Osteocyte (in vitro differentiated cells): ENCODE results near the gene ARFGAP1. TPM values are rescaled to one million over a fixed set of nuclear protein-coding genes. Genes with fewer than 3 reads are reported as not detected.

ENCODE experiments used
- DNase-seq: peaks from one replicate; pipeline ENCODE4 v3.0.0; 2021; ENCODE audit warnings: mixed read lengths; ENCODE audit not compliant: unreplicated experiment; ENCODE audit errors: extremely low spot score
- H3K27ac Mint-ChIP-seq: one replicate; pipeline ENCODE4 v1.8.0; 2021; ENCODE audit warnings: mild to moderate bottlenecking, mixed read lengths; ENCODE audit not compliant: unreplicated experiment
- H3K27me3 Mint-ChIP-seq: one replicate; pipeline ENCODE4 v1.8.0; 2021; ENCODE audit warnings: mixed read lengths; ENCODE audit not compliant: unreplicated experiment
- H3K36me3 Mint-ChIP-seq: one replicate; pipeline ENCODE4 v1.8.0; 2021; ENCODE audit warnings: mixed read lengths; ENCODE audit not compliant: unreplicated experiment
- H3K4me1 Mint-ChIP-seq: one replicate; pipeline ENCODE4 v1.8.0; 2021; ENCODE audit warnings: mixed read lengths; ENCODE audit not compliant: unreplicated experiment
- H3K4me3 Mint-ChIP-seq: one replicate; pipeline ENCODE4 v1.8.0; 2021; ENCODE audit warnings: mild to moderate bottlenecking, moderate library complexity, mixed read lengths; ENCODE audit not compliant: unreplicated experiment
- H3K9me3 Mint-ChIP-seq: one replicate; pipeline ENCODE4 v1.8.0; 2021; ENCODE audit warnings: mixed read lengths; ENCODE audit not compliant: unreplicated experiment
- total RNA-seq: library from RNA; stranded (reverse); gene quantifications from 2 replicates; pipeline ENCODE4 v1.2.1, GENCODE V29; 2021
- TF ChIP-seq, protein P1 (sequence below): fragments of 200-600 bp; sonication (generic); IDR thresholded peaks from 2 replicates; pipeline ENCODE4 v1.5.0; 2021; ENCODE audit warnings: antibody characterized with exemption, mild to moderate bottlenecking, moderate library complexity

ARFGAP1 gene
- total RNA-seq, 1 donor from 2014 or later = 119 TPM

DNA sequence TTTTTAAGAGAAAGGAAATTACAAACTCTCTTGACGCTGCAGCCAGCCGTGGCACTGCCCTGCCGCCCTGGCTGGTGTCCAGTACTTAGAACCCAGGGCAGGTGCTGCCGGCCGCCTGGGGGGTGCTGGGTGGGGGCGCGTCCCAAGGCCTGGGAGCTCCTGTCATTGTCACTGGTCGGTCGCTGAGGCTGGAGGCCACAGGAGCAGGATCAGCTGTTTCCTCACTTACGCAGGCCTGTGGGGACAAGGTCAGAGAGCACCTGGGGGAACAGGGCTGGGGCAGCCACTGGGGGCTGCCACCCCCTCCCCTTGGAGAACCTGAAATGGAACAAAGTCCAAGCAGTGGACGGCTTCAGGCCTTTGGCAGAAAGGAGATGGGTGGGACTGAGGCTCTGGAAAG, 31.3 kb upstream of the ARFGAP1 start:
- Mint-ChIP-seq H3K4me1 (peaks cover 15% of the 10 kb centered on the region), H3K27ac (no peak overlapping the region), H3K4me3 (no peak overlapping the region), H3K9me3 (no peaks in the 10 kb centered on the region), H3K27me3 (peaks cover 3% of the 10 kb centered on the region), H3K36me3 (no peaks in the 10 kb centered on the region)
- TF ChIP-seq, protein P1, sequence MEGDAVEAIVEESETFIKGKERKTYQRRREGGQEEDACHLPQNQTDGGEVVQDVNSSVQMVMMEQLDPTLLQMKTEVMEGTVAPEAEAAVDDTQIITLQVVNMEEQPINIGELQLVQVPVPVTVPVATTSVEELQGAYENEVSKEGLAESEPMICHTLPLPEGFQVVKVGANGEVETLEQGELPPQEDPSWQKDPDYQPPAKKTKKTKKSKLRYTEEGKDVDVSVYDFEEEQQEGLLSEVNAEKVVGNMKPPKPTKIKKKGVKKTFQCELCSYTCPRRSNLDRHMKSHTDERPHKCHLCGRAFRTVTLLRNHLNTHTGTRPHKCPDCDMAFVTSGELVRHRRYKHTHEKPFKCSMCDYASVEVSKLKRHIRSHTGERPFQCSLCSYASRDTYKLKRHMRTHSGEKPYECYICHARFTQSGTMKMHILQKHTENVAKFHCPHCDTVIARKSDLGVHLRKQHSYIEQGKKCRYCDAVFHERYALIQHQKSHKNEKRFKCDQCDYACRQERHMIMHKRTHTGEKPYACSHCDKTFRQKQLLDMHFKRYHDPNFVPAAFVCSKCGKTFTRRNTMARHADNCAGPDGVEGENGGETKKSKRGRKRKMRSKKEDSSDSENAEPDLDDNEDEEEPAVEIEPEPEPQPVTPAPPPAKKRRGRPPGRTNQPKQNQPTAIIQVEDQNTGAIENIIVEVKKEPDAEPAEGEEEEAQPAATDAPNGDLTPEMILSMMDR = no peak
- DNase-seq = no peak

DNA sequence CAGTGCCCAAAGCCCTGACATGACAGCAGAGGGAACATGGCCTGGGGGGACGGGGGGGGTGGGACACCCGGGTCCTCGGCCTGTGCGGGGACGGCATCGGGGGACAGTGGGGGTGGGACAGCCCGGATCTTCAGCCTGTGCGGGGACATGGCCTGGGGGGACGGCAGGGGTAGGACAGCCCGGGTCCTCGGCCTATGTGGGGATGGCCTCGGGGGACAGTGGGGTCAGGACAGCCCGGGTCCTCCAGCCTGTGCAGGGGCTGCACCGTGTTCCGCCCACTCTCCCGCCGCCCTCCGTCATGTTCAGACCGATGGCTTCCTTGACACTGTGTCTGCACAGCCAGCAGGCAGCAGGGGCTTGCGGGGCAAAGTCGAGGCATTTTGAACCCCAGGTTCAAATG, 29.9 kb upstream of the ARFGAP1 start:
- H3K4me3 Mint-ChIP-seq = no peak overlapping the region
- TF ChIP-seq, protein P1 = no peak
- H3K36me3 Mint-ChIP-seq = no peaks in the 10 kb centered on the region
- DNase-seq = no peak
- peaks cover 11% of the 10 kb centered on the region for H3K4me1 Mint-ChIP-seq
- H3K27me3 Mint-ChIP-seq = peaks cover 3% of the 10 kb centered on the region
- no peaks in the 10 kb centered on the region for H3K9me3 Mint-ChIP-seq
- H3K27ac Mint-ChIP-seq = no peak overlapping the region

DNA sequence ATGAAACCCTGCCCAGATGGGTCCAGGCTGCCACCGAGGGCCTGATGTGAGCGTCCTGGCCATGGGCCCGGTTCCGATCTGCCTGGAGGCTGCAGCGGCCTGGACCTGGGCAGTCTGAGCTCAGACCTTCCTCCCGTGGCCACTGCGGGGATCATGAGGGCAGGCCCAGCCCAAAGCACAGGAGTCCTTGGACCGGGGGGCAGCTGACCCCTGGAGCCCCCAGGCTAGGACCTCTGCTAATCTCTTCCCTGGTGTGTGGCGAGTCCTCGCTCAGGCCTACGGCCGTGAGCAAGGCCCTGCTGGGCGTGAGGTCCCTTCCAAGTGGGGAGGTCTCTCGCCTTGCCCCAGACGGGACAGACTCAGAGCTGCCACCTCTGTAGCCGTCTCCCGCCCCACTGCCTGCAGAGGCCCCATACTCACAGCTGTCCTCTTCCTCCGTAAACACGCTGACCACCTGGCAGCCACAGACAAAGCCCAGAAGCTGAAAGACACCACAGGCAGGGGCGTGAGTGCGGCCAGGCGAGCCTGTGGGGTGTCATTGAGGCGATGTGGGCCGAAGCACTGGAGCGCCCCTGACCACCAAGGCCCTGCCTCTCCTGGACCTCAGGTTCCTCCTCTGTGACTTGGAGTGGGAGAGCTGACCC, 28.9 kb upstream of the ARFGAP1 start:
- H3K4me1 Mint-ChIP-seq = peaks cover 13% of the 10 kb centered on the region
- H3K4me3 Mint-ChIP-seq = no peak overlapping the region
- TF ChIP-seq, protein P1 = no peak
- H3K36me3 Mint-ChIP-seq = no peaks in the 10 kb centered on the region
- no peaks in the 10 kb centered on the region for H3K9me3 Mint-ChIP-seq
- DNase-seq = no peak
- no peak overlapping the region for H3K27ac Mint-ChIP-seq
- peaks cover 8% of the 10 kb centered on the region for H3K27me3 Mint-ChIP-seq

DNA sequence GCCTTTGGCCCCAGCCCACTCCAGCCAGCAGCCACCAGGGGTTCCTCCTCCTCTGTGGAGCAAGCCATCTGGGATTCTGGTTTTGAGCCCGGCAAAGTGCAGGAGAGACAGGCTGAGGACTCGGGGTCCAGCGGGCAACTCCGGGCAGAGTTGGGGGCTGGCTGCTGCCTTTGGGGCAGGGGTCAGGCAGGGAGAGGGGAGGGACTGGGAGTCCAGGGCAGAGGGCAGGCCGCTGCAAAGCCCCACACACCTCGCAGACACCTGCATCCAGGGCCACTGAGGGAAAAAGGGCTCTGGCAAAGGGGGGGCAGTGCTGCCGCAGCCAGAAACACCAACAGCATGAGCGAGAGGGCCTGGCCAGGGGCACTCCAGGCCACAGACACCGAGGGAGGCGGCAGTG, 28.1 kb upstream of the ARFGAP1 start:
- Mint-ChIP-seq H3K27ac (no peak overlapping the region), H3K36me3 (no peaks in the 10 kb centered on the region), H3K4me1 (peaks cover 13% of the 10 kb centered on the region), H3K4me3 (no peak overlapping the region), H3K9me3 (no peaks in the 10 kb centered on the region), H3K27me3 (peaks cover 13% of the 10 kb centered on the region)
- no peak for DNase-seq
- TF ChIP-seq, protein P1 = no peak

DNA sequence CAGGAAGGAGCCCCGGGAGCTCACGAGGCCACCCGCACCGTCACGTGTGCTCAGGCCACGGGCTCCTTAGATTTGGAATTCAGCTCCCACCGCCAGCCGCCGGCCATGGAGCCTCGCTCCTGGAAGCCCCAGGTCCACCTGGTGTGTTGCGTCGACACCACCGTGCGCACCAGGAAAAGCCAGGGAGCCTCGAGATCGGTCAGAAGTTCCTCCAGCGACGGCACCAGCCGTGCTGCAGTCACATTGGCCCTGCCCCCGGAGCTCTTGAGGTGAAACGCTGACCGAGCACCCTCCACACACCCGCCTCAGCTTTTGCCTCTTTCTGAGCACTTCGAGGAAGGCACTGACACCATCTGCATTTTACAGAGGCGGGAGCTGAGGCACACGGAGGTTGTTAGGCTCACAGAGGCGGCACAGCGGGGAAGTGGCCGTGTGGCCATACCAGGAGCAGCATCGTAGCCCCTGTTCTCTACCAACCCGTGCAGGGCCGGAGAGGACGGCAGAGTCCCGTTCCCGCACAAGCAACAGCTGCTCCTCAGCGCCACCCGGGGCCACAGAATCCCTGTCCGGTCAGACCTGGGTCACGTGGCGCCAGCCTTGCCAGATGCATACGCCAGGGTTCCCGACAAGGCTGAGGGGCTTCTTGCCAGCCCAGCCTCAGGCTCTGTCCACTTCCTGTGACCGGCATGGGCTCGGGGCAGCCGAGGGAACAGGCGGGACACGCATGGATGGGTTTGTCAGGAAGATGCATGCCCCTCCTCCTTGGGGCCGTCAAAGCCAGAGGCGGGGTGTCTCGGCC, 25.9 kb upstream of the ARFGAP1 start:
- peaks cover 13% of the 10 kb centered on the region for H3K27me3 Mint-ChIP-seq
- H3K4me1 Mint-ChIP-seq = peaks cover 7% of the 10 kb centered on the region
- DNase-seq = no peak
- H3K9me3 Mint-ChIP-seq = no peaks in the 10 kb centered on the region
- H3K4me3 Mint-ChIP-seq = no peak overlapping the region
- no peak overlapping the region for H3K27ac Mint-ChIP-seq
- H3K36me3 Mint-ChIP-seq = no peaks in the 10 kb centered on the region
- TF ChIP-seq, protein P1 = no peak
